ELR (cell line): ENCODE data around the gene KCNH1.

Experiments
- DNase-seq: peaks from one replicate; pipeline ENCODE4 v3.0.0-alpha.2; 2015; ENCODE audit warnings: low read depth

Gene KCNH1

DNA sequence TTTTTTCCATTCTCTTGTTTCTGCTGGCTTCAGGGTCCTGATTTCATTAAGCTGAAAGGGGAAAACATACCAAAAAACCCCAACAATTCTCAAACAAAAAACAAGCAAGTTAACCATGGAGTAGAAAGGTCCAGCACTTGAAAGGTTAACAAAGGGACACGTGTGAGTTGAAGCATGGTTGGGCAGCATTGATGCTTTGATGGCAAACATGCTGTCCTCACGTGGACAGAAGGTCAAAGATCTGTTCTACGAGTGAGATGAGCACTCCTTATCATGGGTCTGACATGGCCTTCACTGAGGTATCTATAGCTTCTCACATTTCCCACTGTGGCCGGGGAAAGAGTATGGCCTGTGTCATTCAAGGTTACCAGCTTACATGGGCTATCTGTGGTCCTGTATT lies 410.3 kb downstream of the KCNH1 start:
- no peak for DNase-seq

DNA sequence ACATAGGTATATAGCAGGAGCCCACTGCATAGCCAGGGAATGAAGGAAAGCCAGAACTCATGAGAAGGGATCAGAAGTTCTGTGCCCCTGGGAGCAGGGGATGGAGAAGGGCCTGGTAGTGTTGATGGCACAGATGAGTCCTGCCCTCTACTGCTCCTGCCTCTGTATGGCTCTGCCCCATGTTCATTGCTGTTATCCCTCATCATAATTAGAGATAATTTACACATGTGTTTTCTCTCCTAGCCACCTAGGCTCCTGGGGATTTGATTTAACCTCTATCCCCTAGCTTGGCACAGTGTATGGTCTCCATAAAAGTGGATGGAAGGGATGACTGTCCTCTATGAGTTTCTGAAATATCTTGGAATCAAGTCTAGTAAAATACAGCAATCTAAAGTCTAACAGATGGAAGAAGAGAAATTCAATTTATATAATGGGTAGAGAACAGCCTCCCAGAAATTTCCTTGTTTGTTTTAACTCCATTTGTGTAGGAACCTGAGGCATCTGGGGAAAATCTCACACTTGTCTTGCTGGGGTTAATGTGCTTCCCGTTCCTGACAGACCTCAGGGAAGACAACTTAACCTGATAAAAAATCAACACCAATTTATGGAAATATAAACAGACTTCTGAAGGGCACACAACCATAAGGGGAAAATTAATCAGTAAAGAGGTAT lies 411.4 kb downstream of the KCNH1 start:
- no peak for DNase-seq

DNA sequence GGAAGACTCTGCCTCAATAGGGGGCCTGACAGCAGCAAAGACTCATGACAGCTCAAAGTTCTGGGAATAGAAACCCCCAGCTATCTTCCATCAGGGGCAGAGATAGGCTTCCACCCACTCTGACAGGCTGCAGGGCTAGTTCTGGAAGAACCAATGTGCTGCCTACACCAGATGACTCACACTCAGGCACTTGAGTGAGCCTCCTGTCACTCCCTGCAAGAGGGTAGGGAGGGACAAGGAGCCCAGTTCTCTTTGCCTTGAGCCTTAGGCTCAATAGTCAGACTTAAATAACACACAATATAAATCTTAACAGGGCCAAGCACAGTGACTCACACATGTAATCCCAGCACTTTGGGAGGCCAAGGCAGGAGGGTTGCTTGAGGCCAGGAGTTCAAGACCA lies 418.9 kb downstream of the KCNH1 start:
- peak; percentile 15 for DNase-seq

DNA sequence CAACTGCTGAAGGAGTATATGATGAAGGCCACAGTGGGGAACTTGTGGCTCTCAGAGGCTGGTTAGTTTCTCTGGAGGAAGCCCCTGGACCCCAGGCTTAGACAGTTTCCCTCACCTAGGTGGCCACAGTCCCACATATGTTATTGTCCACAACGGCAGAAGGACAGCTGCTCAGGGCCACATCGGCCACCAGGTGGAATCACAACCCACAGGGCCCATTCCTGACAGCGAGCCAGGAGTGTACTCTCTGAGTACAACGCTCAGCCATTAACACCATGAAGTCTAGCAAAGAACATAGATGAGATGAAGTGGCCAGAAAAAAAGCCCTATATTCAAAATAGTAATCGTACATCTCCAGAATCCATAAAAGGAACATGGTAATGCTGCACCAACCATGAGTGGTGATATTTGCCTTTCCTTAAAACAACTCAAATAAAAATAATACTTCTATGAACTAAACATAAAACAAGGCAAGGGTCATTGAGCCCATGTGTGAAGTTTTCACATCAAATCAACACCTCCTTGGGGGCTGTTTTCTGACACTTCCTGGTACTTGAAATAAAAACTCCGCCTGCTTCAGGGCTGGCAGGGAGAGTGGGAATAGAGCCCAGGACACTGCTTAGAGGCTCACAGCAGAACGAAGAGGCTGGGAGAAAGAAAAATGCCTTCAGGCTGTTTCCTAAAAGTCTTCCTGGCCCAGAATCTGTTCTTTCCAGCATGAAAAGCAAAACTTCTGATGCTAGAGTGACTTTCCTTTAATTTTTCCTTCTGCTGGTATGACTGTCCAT lies 421.9 kb downstream of the KCNH1 start:
- no peak for DNase-seq

DNA sequence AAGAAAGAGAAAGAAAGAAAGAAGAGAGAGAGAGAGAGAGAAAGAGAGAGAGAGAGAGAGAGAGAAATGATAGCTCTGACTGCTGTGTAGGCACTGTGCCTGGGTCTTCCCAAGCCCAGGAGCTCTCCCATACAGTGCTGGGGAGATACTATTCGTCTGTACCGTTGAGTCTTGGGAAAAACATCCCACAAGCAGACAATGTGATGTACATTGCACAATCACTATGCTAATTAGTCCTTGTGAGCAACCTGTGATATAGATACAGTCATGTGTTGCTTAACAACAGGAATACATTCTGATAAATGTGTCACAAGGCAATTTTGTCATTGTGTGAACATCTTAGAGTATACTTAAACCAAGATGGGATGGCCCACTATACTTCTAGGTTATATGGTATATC lies 424.2 kb downstream of the KCNH1 start:
- DNase-seq: peak; percentile 25

DNA sequence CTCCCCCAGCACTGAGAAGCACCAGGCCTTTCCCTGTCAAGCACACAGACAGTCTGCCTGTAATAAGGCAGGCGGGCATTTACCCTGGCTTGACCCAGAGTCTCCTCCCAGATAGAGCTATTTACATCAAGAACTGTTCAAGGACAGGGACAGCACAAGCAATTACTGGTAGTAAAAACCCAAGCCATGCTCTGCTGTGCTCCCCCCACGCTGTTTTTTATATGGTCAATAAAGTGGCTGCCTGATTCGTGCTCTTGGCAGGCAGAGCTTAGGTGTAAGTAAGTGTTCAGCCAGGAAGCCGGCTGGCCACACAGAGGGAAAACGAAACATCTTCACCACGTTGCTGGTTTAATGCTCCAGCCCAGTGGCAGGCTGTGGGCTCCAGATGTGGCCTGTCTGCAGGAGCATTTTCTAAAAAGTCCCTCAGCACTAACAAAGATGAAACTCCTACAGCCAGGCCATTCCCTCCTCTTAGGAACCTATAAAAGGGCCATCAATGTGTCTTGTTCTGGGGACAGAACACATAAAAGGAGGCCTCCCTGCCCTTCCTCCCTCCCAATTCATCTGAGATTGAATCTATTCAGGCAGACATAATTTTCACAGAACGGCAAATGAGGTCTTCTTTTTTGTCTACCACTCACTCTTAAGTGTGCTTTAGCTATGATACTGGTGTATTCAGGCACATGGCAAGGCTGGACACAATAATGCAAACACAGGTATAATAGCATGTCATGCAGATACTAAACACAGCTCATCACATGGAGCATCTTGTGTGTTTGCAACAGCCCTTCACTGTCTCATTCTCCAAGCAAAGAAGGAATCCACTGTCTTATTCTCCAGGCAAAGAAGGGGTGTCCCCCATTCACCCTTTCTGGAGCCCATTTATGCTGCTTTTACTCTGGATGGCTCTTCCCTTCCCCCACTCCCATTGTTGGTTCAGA lies 426.4 kb downstream of the KCNH1 start:
- DNase-seq: no peak

DNA sequence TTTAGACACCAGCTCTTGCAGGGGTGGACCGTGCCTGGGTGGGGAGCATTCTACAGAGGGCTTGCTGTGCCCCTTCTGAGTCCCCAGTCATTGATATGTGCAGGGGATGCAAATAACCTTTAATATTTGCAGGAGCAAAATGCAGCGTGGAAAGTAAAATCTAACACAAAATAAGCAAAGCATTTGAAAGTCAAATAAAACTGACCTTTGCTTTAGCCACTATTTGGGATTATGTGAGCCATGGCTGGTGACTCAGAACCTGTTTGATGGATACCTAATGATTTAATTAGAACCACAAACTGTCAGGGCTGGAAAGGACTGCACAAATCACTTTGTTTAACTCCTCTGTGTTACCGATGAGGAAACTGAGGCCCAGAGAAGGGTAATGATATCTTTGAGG lies 427.7 kb downstream of the KCNH1 start:
- DNase-seq: no peak

DNA sequence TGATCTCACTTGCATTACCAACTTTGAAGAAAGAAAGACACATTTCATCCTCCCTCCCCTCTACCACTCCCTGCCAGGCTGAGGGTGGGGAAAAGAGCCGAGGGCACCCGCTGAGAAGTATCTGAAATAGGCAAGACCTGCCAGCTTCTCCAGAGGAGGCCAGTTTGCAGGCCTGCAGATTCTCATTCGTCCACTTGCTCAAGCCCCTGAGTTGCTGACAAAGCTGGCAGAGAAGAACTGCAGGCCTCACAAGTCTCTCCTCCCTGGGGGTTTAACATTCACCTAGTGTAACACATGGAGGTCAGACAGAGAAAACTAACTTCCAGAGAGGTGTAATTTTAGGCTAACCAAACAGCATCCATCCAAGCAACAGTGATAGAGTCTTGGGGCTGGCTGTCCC lies 428.9 kb downstream of the KCNH1 start:
- no peak for DNase-seq

DNA sequence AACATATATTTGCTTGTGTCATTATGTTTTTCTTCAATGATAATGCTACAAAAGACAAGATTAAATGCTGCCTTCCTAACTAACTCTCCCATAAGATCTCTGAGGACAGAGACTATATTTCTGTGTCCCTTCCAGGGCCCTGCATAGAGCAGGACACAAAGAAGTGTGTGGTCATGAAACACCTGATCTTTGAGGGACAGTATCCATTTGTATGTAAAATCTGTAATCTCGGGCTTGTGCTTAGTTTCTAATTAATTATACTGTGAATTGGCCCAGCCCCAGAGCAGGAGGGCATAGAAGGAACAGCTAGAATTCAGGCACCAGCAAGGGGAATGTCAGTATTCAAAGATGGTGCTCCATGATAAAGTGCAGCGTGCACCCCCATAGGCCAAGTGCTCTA lies 430.4 kb downstream of the KCNH1 start:
- DNase-seq: no peak

DNA sequence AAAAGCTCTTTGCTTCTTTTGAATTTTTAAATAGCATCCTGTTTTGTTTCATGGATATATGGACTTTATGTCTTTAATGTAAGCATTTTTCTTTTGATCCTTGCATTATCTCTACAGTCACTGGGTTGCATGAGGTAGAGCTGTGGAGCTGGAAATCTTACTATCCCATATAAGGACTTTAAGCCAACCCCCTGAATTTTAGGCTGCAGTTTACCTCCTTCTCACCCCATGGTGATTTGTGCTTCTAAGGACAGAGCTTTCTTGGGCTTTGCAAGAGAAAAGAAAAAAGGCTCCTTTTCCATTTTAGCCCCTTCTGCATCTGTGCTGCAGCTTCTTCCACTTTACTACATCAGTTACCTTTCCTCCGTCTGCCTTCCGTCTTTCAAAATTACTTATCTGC lies 431.4 kb downstream of the KCNH1 start:
- DNase-seq: no peak

DNA sequence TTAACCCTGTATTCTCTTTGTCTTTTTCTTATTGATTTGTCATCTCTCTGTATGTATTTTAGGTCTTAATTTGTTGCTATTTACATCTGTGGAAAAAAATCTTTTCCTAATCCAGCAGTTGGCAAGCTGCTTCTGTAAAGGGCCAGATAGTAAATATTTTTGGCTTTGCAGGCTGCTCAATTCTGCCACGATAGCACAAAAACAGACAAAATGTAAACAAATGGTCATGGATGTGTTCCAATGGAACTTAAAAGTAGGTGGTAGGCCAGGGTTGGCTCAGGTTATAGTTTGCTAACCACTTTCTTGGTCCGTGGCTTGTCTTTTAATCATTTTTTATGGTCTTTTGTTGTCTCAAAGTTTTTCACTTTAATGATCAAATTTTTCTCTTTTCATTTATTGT lies 433.4 kb downstream of the KCNH1 start:
- no peak for DNase-seq

DNA sequence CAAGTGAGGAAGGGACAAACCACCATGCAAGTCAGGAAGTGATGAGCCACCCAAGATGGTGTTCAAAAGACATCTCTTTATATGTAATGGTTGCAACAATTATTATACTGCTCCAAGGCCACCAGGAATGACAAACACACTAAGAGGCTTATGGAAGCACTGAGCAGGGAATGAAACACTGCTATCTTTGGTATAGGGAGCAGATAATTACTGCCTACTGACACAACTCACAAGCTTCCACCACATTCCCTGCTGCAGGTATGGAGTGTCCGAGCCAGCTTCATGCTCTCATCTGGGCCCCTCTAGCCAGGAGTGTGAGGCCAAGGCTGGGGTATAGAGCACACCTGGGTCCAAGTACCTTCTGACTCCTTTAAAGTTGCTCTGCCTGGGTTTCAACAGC lies 433.9 kb downstream of the KCNH1 start:
- DNase-seq: no peak

DNA sequence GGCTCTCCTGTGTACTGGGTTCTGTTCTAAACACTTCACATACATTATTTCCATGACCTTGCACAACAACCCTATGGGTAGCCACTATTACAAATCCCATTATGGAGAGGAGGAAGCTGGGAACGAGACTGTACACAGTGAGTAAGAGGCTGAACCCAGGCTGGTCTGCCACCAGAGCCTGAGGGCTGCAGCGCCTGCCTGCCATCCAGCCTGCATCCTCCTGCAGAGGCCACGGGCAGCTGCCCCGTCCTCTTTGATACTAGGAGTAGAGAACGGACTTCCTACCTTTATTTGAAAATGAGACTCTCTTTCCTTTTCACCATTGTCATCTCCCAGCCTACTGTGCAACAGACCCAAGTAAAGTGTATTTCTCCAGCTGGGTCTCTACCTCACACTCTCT lies 435.3 kb downstream of the KCNH1 start:
- no peak for DNase-seq

DNA sequence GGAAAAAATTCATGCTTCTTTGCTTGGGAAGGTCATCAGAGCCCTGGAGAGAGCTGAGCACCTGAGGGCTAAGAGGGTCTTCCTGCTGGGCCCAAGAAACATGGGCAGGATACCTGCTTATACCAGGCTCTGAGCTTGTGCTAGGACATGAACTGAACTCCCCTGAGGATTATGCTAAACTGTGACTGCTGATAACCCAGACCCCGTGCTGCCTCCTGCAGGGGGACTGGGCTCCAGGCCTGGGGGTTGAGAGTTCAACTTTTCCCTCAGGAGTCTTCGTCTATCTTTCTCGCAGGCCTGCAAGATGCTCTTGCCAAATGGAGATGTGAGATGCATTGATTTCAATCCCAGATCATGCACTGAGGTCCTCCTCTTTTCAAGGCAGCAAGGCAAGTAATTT lies 436.8 kb downstream of the KCNH1 start:
- DNase-seq: no peak

DNA sequence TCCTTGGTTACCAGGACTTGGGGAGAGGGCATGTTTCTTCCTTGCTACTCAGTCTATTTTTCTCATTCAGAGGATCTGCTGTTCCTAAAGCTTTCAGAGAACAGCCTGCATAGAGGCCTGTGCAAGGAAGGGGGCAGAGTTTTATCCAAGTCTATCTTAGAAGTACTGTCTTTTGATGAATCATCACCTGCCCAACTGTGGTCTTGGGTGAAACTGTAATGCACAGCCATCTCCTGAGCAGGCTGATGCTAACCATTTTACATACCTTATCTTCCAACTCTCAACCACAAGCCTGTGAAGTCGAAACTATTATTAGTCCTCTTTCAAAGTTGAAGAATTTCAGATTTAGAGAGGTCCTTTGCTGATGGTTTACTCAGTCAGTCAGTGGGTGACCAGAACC lies 437.2 kb downstream of the KCNH1 start:
- DNase-seq: peak; percentile 7

DNA sequence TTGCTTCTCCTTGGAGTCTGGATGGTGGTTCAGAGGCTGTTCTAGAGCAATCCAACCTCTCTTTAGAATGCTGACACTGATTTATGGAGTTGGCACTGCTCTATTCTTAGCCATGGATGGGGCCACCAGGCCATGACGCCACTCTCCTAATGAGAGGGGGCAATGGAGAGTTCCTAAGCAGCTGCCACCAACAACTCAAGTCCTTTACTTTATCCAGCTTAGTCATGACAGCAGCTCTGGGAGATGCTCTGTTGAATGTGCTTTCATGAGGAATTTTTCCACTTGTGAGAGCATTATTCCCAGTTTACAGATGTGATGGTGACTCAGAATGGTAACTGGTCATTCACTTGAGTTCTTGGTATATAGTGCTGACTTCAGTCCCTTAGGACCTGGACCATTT lies 438.9 kb downstream of the KCNH1 start:
- no peak for DNase-seq

DNA sequence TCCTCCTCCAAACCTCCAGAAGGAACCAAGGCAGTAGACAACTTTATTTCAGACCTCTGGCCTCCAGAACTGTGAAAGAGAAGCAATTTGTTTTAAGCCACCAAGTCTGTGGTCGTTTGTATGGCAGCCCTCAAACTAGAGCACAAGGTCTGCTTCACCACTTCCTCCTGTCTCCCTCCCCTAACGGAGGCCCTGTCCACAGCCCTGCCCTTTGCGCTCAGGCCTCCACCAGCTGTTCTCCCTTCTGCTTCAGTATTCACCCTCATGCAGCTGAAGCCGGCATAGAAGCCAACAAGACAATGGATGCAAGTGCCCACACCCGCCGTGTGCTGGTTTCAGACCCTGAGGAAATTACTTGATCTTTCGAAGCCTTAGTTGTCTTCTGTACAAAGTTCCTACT lies 441.2 kb downstream of the KCNH1 start:
- no peak for DNase-seq

DNA sequence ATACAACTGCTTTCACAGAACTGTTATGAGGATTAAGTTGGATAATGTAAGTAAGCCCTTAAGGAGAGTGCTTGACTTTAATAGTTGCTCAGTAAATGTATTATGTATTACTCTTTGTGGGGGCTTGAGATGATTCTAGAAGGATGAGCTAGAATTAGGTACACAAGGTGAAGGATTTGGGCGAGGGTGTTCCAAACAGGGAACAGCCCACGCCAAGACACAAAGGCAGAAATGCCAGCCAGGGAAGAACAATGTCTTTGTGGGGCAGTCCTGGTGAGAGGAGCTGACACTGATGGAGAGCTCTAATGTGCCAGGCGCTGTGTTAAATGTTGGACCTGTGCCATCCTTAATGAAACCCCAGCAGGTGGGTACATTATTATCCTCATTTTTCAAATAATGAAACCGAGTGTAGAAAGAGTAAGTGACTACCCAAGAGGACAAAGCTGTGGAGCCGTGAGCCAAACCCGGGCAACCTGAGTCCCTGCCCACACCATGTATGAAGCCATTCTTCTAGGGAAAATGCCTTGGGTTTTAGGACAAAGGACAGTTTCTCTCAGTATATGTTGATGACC lies 442.8 kb downstream of the KCNH1 start:
- DNase-seq: no peak

DNA sequence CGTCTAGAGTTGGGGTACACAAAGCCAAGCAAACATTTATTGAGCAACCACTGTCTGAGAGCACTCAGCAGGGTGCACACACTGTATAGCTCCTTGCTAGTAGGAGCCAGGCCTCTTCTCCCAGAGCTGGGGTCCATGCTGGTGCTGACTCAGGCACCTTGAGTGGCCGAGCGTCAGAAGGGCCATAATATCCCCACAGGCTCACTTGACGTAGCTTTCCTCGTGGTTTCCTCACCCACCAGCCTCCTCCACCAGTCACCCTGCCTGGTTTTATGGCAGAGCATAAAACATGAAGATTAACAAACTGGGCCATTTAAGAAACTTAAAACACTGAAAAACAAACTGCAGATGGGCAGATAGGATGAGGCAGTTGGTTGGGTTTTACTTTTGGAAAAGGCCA lies 443.7 kb downstream of the KCNH1 start:
- peak; percentile 2 for DNase-seq

DNA sequence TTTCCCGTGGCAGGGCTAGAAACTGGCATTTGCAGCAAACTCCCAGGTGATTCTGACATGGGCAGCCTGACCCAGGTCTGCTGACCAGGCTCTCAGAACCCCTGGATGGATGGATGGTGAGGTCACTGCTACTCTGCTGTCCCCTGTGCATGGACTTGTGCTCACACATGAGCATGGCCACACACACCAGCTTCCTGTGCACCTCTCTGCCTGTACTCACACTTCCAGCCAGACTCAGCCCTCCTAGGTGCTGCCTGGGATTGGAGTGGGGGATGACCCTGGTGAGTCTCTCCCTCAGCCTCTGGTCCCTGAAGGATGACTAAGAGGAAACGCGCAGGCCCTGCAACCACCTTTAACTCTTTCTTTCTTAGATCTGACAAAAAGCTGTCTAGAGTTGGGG lies 444.1 kb downstream of the KCNH1 start:
- DNase-seq: peak; percentile 20

DNA sequence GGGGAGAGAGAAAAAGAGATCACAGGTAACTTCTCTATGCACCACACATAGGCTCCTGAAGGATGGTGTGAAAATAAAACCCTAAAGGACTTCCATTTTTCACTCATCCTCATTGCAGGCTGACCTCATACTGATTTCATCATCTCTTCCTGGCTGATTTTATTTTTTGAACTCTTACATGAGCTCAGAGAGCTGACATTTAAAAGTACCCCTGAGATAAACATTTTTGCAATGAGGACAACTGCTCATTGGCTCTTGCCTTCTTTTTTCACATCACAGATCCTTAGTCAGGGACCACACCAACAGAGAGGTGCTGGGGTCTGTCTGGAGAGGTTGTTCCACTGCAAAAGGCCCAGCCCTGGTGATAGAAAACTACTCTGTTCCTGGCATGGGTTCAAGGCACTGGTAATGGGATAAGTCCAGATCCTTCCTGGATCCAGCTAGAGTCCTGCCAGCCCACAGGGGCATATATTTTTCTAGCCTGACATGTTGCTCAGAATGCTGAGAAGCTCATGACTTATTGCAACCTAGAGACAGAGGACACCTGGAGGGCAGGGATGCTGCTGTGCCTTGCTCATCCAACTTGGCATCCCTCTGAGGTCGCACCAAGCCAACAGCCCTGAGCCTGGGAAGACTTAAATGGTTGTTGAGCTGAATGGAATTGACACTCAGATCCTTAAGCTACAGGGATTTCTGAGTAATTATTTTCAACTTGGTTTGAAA lies 445.3 kb downstream of the KCNH1 start:
- DNase-seq: no peak
